MM.1S (cell line): ENCODE results near the gene TMEM178B.

Experiments used
- EZH2 ChIP-seq: fragments of 300-600 bp; sonication (generic); optimal IDR thresholded peaks from 2 replicates; pipeline ENCODE3; 2017; ENCODE audit warnings: low read depth, mild to moderate bottlenecking, antibody characterized with exemption, low read length, mixed read lengths
- EZH2phosphoT487 ChIP-seq: fragments of 300-600 bp; sonication (generic); IDR thresholded peaks from 2 replicates; pipeline ENCODE4 v1.6.1; 2018; ENCODE audit warnings: antibody characterized with exemption, low read length
- TF ChIP-seq, protein P1 (sequence below): fragments of 300-600 bp; sonication (generic); IDR thresholded peaks from 2 replicates; pipeline ENCODE4 v1.5.1; 2016; ENCODE audit warnings: antibody characterized with exemption, low read length, mixed read lengths

GRCh38 chr7:141145630-141145982 lies 71.7 kb downstream of the TMEM178B start:
- TF ChIP-seq, protein P1, sequence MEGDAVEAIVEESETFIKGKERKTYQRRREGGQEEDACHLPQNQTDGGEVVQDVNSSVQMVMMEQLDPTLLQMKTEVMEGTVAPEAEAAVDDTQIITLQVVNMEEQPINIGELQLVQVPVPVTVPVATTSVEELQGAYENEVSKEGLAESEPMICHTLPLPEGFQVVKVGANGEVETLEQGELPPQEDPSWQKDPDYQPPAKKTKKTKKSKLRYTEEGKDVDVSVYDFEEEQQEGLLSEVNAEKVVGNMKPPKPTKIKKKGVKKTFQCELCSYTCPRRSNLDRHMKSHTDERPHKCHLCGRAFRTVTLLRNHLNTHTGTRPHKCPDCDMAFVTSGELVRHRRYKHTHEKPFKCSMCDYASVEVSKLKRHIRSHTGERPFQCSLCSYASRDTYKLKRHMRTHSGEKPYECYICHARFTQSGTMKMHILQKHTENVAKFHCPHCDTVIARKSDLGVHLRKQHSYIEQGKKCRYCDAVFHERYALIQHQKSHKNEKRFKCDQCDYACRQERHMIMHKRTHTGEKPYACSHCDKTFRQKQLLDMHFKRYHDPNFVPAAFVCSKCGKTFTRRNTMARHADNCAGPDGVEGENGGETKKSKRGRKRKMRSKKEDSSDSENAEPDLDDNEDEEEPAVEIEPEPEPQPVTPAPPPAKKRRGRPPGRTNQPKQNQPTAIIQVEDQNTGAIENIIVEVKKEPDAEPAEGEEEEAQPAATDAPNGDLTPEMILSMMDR = no peak
- TF ChIP-seq EZH2 (no peak), EZH2phosphoT487 (no peak)
